GM03348 (cell line): ENCODE data around the gene ZNF600.
"Not testable (repeated sequence)": the region's sequence is repeated elsewhere in the genome, so short reads cannot be mapped to it uniquely, and the experiment has no call there.

Experiments
- DNase-seq: peaks from one replicate; pipeline ENCODE4 v3.0.0; 2012; ENCODE audit warnings: low spot score

The ZNF600 gene

GRCh38 chr19:52786464-52787354 is at the start of gene ZNF600:
Gene ZNF600 (minus strand): TSS chr19:52786791. CDS start chr19:52778888, 7,903 bp downstream.
- DNase-seq, result peak; percentile 87

DNA sequence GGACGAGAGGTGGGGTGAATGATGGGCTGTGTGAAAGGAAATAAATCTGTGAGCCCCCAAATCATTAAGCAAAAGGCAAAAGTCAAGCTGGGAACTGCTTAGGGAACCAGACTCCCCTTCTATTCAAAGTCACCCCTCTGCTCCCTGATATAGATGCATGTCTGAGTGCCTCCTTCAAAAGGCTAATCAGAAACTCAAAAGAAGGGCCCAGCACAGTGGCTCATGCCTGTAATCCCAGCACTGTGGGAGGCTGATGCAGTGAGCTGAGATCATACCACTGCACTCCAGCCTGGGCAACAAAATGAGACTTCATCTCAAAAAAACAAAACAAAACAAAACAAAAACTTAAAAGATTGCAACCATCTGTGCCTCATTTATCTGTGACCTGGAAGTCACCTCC is 47.7 kb upstream of the ZNF600 start:
- not testable (repeated sequence) for DNase-seq

DNA sequence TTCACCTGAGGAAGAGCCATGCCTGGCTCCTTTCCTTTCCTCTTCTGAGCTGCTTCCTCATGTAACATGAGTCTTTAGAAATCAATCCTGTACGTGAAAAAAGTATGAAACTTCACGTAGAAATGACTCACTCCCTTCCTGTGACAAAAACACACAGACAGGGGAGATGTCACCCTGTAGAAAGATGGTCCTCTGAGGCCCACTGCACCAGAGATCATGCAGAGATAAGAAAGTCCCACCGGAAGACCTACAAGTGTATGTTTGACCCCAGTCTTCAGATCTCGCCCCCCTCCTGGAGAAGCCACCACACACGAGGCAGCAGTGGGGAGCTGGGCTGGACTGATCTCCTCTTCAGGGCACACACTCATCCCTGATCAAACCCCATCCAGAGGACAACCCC is 47.0 kb upstream of the ZNF600 start:
- DNase-seq, result not testable (repeated sequence)

GRCh38 chr19:52829866-52830265 is 43.3 kb upstream of the ZNF600 start:
- DNase-seq, result not testable (repeated sequence)

DNA sequence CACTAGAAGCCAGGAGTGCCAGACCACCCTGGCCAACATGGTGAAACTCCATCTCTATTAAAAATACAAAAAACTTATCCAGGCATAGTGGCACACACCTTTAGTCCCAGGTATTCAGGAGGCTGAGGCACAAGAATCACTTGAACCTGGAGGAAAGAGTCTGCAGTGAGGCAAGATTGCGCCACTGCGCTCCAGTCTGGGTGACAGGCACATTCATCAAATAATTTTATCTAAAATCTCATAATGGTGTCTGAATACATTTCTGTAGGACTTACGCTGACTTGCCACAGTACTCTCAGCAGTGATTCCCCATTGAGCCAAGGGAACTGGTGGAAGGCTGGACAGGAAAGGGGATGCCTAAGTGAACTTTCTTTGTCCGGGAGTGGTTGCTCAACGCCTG is 39.2 kb upstream of the ZNF600 start:
- DNase-seq, result no peak

- no peak for DNase-seq
Observed at GRCh38 chr19:52823676-52824075, 37.1 kb upstream of the ZNF600 start.

DNA sequence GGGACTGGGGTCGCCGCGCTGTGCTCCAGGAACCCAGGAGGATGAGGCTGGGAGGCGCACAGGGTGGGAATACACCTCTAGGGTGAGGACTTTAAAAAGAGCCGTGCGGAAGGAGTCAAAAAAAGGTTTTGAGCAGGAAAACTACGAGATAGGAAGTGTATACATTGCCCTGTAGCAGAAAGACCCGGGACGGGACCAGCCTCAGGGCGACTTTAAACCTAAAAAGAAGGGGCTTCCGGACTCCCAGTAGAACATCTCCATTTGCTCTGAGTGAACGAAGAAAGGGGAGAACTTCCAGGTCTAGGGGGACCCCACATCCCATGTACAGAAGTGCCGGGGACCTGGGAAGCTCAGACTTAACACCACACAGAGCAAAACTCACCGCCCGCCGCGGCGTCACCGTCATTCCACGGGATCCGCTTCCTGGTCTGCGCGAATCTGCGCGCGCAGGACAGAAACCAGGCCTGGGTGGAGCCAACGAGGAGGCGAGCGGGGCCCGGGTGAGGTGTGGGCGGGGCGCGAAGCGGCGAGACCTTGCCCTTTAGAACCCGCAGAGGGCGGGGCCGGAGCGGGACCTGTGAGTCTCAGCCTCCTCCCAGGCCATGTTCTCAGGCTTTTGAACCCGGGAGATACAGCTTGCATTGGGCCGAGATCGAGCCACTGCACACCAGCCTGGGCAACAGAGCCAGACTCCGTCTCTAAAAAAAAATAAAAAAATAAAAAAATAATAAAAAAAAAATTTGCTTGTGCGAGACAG is 34.8 kb upstream of the ZNF600 start, which contains the start of gene ZNF28:
Gene ZNF28 (minus strand): TSS at position 430 of the 757 bp plus-strand sequence. CDS start 3,675 bp downstream, outside the sequence.
- DNase-seq, result peak; percentile 42

- DNase-seq, result not testable (repeated sequence)
Observed at GRCh38 chr19:52820472-52821203, 34.0 kb upstream of the ZNF600 start.

- DNase-seq, result no peak
Observed at GRCh38 chr19:52809801-52810200, 23.2 kb upstream of the ZNF600 start.

- not testable (repeated sequence) for DNase-seq
Observed at GRCh38 chr19:52799950-52800640, 13.5 kb upstream of the ZNF600 start.

- no peak for DNase-seq
Observed at GRCh38 chr19:52789440-52789839, 2.8 kb upstream of the ZNF600 start.

GRCh38 chr19:52786078-52786463 is 520 bp downstream of the ZNF600 start:
- DNase-seq, result peak; percentile 19

DNA sequence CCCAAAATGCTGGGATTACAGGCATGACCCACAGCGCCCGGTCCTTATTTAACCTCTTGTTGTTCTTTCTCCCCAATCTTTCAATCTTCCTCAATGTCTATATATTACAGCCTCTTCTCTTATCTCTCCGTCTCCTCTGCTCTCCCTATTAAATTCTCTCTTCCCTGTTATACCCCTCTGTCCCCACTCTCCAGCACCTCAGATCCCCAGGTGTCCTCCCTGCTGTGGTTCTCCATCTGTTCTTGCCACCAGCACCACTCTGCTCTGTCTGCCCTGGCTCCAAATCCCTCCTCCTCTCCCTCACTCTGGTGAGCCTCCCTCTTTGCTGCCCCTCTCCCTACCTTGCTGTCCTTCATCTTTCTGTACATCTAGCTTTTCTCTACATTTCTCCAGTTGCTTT is 1.1 kb downstream of the ZNF600 start:
- no peak for DNase-seq

DNA sequence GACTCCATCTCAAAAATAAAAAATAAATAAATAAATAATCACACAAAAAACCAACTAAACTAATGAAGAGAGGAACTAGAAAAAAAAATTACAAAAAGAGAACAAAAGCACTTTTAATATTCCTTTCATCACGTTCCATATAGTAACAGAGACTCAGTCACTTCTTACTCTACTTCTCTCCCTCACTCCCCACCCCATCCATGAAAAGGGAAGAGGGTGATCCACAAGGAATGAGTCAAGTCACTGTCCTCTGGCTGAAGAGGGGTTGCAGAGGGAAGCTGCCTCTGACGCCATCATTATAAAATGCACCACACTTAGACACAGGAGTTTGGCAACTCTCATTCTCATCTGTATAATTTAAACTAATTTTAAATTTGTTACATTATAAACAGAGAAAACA is 3.7 kb downstream of the ZNF600 start:
- DNase-seq, result not testable (repeated sequence)

GRCh38 chr19:52778811-52779210 is 7.8 kb downstream of the ZNF600 start:
- no peak for DNase-seq

DNA sequence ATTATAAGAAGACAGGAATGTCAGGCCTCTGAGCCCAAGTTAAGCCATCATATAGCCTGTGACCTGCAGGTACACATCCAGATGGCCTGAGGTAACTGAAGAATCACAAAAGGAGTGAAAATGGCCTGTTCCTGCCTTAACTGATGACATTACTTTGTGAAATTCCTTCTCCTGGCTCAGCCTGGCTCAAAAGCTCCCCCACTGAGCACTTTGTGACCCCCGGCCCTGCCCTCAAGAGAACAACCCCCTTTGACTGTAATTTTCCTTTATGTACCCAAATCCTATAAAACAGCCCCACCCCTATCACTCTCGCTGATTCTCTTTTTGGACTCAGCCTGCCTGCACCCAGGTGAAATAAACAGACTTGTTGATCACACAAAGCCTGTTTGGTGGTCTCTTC is 30.1 kb downstream of the ZNF600 start:
- not testable (repeated sequence) for DNase-seq

GRCh38 chr19:52749780-52750179 is 36.8 kb downstream of the ZNF600 start:
- no peak for DNase-seq

- peak; percentile 52 for DNase-seq
Observed at GRCh38 chr19:52748336-52748950, 38.1 kb downstream of the ZNF600 start.

DNA sequence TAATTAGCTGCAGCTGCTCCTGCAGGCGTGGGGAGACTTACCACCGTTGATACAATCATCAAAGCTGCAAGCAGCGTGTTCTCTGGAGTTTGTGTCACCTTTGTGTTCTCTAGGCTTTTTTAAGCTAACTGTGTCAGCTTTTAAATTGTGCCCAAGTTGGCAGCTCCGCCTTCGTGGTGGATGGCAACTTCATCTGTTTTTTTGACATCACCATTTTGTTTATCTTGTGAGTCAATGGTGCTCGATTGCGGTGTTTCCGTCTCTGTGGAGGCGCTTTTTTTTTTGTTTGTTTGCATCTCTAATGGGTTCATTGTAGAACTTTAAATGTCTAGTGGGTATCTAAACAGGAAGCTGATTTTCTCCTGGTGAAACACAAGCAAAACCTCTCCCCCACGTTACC is 40.7 kb downstream of the ZNF600 start:
- not testable (repeated sequence) for DNase-seq

- no peak for DNase-seq
Observed at GRCh38 chr19:52743091-52743490, 43.5 kb downstream of the ZNF600 start.

DNA sequence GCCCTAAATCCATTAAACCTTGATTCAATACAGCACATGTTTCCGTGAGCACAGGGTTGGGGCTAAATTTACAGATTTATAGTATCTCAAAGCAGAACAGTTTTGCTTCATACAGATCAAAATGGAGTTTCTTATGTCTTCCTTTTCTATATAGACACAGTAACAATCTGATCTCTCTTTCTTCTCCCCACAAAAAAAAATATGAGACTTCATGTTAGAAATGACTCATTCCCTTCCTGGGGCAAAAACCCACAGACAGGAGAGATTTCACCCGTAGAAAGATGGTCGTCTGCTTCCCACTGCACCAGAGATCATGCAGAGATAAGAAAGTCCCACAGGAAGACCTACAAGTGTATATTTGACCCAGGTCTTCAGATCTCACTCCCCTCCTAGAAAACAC is 44.1 kb downstream of the ZNF600 start:
- DNase-seq, result no peak
